ENCODE measurements around the gene UTY.

- TF ChIP-seq CTCF (IDR thresholded peaks at IDR 0.05; ENCODE audit: low read length) (no peak), EZH2 (optimal IDR thresholded peaks at IDR 0.05; ENCODE audit: low read depth, low read length) (no peak)
Measured at GRCh38 chrY:13361656-13362636, 117.9 kb downstream of the UTY start.

Measured in MM.1S (cell line).